ENCODE data around the gene ANO9. TPM values are rescaled to one million over a fixed set of nuclear protein-coding genes. Genes with fewer than 3 reads are reported as not detected.
"Not testable (repeated sequence)": the region's sequence is repeated elsewhere in the genome, so short reads cannot be mapped to it uniquely, and the experiment has no call there.

The ANO9 gene
- total RNA-seq, 4 donors from 2014 or later: 0.59 to 8.2 (median 1.1) TPM

GRCh38 chr11:394034-394857, 47.6 kb downstream of the ANO9 start, which contains the start of gene PKP3:
TSS of gene PKP3 (plus strand) at chr11:394209. CDS start at chr11:394293, 84 bp downstream.
- H3K27me3 ChIP-seq: peaks cover 0 to 4% of the 10 kb centered on the region in 2 donors
- no peak within 1 kb of the TSS for H3K27ac ChIP-seq
- no peaks in the 10 kb centered on the region for H3K36me3 ChIP-seq
- H3K4me1 ChIP-seq: peaks cover 0 to 8% of the 10 kb centered on the region in 2 donors
- no peak within 1 kb of the TSS for H3K4me3 ChIP-seq
- intact Hi-C loops (cut with DNase I; ENCODE audit: low total_unique reads): no loop called here
- no peaks in the 10 kb centered on the region for H3K9me3 ChIP-seq
- TF ChIP-seq CTCF (IDR thresholded peaks at IDR 0.05) (no peak), POLR2A (IDR thresholded peaks at IDR 0.05) (no peak)
- DNase-seq: no peak

DNA sequence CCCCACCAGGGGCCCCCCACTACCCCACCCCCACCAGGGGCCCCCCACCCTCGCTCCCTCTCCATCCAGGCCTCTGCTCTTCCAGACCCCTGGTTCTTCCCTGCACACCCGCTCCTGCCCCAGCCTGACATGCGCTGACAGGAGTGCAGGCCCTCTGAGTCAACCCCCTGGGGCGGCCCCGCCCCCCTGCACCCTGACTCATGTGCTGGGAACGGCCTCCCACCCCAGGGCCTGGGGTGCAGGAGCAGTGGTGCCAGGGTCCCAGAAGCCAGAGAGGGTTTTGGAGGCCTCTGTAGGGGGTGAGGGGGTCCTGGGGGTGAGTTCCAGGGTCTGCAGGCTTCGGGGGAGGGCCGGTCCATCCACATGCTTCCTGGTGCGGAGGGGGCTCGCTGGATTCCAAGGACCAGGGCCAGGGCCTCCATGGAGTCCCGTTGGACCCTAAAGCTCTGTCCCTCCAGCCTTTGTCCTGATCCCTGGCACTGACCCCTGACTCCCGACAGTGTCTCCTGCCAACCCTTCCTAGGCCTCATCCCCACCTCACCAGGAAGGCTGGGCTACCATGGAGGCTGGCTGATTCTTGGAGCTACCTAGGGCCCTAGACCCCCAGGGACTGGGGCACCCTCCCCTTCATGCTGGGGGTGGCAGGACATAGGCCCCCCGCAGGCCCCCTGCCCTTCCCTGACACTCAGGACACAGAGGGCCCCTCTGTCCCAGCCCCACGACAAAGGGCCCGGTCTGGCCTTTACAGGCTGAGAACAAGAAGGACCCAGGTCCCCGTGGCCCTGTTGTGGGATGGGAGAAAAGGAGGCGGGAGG, 48.4 kb downstream of the ANO9 start:
- Histone ChIP-seq H3K9me3 (no peaks in the 10 kb centered on the region), H3K36me3 (no peaks in the 10 kb centered on the region), H3K27ac (no peak overlapping the region), H3K27me3 (no peaks in the 10 kb centered on the region), H3K4me1 (peaks cover 0 to 8% of the 10 kb centered on the region in 2 donors), H3K4me3 (no peak overlapping the region)
- no peak for TF ChIP-seq POLR2A (IDR thresholded peaks at IDR 0.05)
- no peak for TF ChIP-seq CTCF (IDR thresholded peaks at IDR 0.05)
- intact Hi-C loops (cut with DNase I; ENCODE audit: low total_unique reads): no loop called here
- no peak for DNase-seq

GRCh38 chr11:392102-392777, 49.6 kb downstream of the ANO9 start:
- H3K9me3 ChIP-seq: no peaks in the 10 kb centered on the region
- H3K4me3 ChIP-seq: no peak overlapping the region
- DNase-seq: no peak
- peaks cover 0 to 8% of the 10 kb centered on the region in 2 donors for H3K4me1 ChIP-seq
- TF ChIP-seq POLR2A (IDR thresholded peaks at IDR 0.05) (no peak), CTCF (IDR thresholded peaks at IDR 0.05) (no peak)
- no peaks in the 10 kb centered on the region for H3K27me3 ChIP-seq
- no peak overlapping the region for H3K27ac ChIP-seq
- intact Hi-C loops (cut with DNase I; ENCODE audit: low total_unique reads): no loop called here
- H3K36me3 ChIP-seq: no peaks in the 10 kb centered on the region

DNA sequence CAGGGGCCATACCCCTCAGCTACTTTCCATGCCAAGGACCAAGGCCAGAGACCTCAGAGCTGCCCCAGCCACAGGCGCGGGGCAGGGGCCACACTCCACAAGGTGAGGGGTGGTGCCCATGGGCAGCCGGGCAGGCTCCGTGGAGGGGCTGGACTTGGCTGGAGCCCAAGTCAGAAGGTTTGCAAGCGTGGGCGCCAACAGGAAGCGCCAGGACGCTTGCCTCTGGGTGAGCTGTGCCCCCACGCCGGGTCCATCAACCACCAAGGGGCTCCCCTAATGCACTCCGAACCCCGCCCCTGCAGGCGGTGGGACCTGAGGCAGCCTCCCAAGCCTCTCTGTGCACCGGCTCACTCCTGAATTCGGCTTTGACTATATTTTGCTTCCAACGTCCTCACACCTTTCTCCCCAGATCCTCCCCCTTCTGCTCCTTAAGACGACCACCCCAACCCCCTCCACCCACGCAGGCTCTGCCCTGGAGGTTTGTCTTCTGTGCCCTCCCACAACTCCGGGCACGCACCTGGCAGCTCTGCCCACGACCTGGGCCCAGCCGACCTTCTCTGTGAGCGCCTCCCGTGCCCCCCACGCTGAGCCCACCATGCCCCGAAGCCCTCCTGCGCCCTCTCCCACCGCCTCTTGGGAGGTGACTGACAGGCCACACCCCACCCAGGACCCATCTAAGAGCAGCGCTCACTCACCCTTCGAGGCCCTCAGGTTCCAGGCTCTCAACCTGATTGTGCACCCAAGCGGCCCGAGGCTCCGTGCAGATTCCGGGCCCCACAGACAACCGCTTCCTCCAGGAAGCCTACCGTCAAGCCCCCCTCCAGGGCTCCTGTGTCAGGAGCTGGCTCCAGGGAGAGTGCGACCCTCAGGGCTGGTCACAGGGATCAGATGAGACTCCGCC, 50.4 kb downstream of the ANO9 start:
- DNase-seq: no peak
- no peak for TF ChIP-seq POLR2A (IDR thresholded peaks at IDR 0.05)
- H3K27me3 ChIP-seq: no peaks in the 10 kb centered on the region
- peaks cover 0 to 1% of the 10 kb centered on the region in 2 donors for H3K4me1 ChIP-seq
- no peak overlapping the region for H3K4me3 ChIP-seq
- intact Hi-C loops (cut with DNase I; ENCODE audit: low total_unique reads): no loop called here
- no peaks in the 10 kb centered on the region for H3K36me3 ChIP-seq
- H3K9me3 ChIP-seq: no peaks in the 10 kb centered on the region
- no peak overlapping the region for H3K27ac ChIP-seq

GRCh38 chr11:390175-390574, 51.6 kb downstream of the ANO9 start:
- no peak for DNase-seq
- intact Hi-C loops (cut with DNase I; ENCODE audit: low total_unique reads): no loop called here
- no peak overlapping the region for H3K4me3 ChIP-seq

DNA sequence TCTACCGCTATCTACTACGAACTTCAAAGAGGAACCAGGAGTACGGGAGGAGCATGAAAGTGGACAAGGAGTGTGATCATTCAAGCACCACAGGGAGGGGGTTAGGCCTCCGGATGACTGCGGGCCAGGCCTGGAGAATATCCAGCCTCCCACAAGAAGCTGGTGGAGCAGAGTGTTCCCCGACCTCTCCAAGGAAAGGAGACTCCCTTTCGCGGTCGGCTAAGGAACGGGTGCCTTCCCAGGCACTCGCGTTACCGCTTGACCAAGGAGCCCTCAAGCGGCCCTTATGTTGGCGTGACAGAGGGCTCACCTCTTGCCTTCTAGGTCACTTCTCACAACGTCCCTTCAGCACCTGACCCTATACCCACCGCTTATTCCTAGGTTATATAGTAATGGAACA, 52.4 kb downstream of the ANO9 start:
- H3K4me3 ChIP-seq; DNase-seq; intact Hi-C loops (cut with DNase I; ENCODE audit: low total_unique reads); H3K27ac ChIP-seq; H3K4me1 ChIP-seq; H3K36me3 ChIP-seq; H3K27me3 ChIP-seq; H3K9me3 ChIP-seq: not testable (repeated sequence)

More at GRCh38 chr11:390175-390574, 51.6 kb downstream of the ANO9 start:
- H3K4me1 ChIP-seq: no peaks in the 10 kb centered on the region
- H3K27ac ChIP-seq: no peak overlapping the region
- TF ChIP-seq CTCF (IDR thresholded peaks at IDR 0.05) (no peak), POLR2A (IDR thresholded peaks at IDR 0.05) (no peak)
- no peaks in the 10 kb centered on the region for H3K36me3 ChIP-seq
- H3K27me3 ChIP-seq: no peaks in the 10 kb centered on the region
- no peaks in the 10 kb centered on the region for H3K9me3 ChIP-seq
